ENCODE measurements around the gene NF1. TPM values are rescaled to one million over a fixed set of nuclear protein-coding genes. Genes with fewer than 3 reads are reported as not detected.

Gene NF1
- polyA plus RNA-seq, 1 donor from 2014 or later, result 10.0 TPM

DNA sequence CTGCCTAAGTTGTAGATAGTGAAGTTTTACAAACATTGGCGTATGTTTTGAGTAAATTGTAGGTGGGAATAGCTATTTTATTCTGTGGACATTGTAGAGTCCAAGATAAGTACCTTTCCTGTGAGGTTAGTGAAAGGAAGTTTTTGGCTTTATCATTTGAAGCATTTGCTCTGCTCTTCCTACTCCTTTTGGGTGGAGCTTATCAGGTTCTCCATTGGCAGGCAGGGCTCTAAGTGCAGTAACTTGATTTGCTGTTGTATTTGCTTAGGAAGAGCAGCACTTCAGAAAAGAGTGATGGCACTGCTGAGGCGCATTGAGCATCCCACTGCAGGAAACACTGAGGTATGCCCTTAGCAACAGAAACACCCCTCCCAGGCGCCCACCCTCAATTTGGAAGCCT is 132.2 kb downstream of the NF1 start:
- Mint-ChIP-seq H3K27ac (no peak overlapping the region), H3K4me3 (no peak overlapping the region), H3K27me3 (no peaks in the 10 kb centered on the region), H3K9me3 (no peaks in the 10 kb centered on the region), H3K4me1 (peaks cover 15 to 16% (median 15%) of the 10 kb centered on the region in 3 donors), H3K36me3 (no peaks in the 10 kb centered on the region)

DNA sequence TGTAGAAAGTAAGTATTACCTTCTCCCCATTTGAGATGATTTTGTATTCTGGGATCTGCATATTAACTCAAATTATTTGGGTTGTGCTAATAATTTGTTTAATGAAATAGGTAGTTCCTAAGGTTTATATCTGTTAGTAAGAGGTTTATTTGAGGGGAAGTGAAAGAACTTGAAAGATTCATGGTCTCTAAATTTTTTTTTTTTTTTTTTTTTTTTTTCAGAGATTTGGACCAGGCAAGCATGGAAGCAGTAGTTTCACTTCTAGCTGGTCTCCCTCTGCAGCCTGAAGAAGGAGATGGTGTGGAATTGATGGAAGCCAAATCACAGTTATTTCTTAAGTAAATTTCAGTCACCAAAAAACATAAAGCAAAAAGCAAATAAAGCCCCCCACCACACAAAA is 137.1 kb downstream of the NF1 start:
- H3K27ac Mint-ChIP-seq, result no peak overlapping the region
- no peaks in the 10 kb centered on the region for H3K27me3 Mint-ChIP-seq
- H3K4me1 Mint-ChIP-seq, result peaks cover 8 to 14% (median 13%) of the 10 kb centered on the region in 3 donors
- no peaks in the 10 kb centered on the region for H3K9me3 Mint-ChIP-seq
- peaks cover 9% of the 10 kb centered on the region for H3K36me3 Mint-ChIP-seq
- H3K4me3 Mint-ChIP-seq, result no peak overlapping the region

DNA sequence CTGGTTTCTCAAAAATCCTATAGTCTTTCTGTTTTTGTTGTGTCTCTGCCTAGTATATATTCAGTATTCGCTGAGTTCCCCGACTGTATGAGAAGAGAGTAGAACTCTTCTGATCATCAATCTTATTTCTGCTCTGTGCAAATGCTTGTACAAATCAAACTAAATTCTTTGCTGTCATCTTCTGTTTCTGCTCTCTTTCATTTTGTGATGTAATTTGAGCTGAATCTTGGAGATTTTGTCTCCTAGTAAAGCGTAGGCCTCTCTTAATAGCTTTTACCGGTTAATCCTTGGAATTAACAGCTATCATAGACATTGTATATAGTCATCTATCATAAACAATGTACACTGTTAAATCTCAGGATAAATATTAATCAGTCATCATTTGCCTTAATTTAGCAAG is 140.3 kb downstream of the NF1 start:
- Mint-ChIP-seq H3K9me3 (no peaks in the 10 kb centered on the region), H3K27ac (no peak overlapping the region), H3K27me3 (no peaks in the 10 kb centered on the region), H3K4me3 (no peak overlapping the region), H3K4me1 (peaks cover 10 to 14% (median 13%) of the 10 kb centered on the region in 3 donors), H3K36me3 (peaks cover 12% of the 10 kb centered on the region)

GRCh38 chr17:31236137-31236536 is 141.4 kb downstream of the NF1 start:
- no peak overlapping the region for H3K27ac Mint-ChIP-seq
- H3K4me3 Mint-ChIP-seq, result no peak overlapping the region
- peaks cover 9 to 11% (median 9%) of the 10 kb centered on the region in 3 donors for H3K4me1 Mint-ChIP-seq
- peaks cover 12% of the 10 kb centered on the region for H3K36me3 Mint-ChIP-seq
- no peaks in the 10 kb centered on the region for H3K27me3 Mint-ChIP-seq
- peaks cover 0 to 2% (median 0%) of the 10 kb centered on the region in 3 donors for H3K9me3 Mint-ChIP-seq

DNA sequence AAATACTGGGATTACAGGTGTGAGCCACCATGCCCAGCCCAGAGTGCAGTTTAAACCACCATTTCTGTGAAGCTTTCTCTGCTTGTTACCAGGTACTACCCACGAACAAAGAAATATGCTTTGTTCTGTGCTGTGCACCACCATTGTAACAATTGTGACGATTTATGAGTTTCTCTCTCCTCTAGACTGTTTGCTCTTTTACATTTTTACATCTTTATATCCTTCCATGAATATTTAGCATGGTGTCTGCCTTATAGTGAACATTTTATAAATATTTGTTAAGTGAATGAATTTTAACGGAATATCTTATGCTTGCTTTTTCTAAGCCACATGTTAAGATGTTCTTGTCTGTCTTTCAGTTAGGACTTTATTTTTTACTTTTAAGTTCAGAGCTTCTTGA is 141.9 kb downstream of the NF1 start:
- Mint-ChIP-seq H3K27ac (no peak overlapping the region), H3K27me3 (no peaks in the 10 kb centered on the region), H3K9me3 (peaks cover 0 to 2% (median 0%) of the 10 kb centered on the region in 3 donors), H3K4me3 (no peak overlapping the region), H3K36me3 (peaks cover 12% of the 10 kb centered on the region), H3K4me1 (peaks cover 5 to 13% (median 8%) of the 10 kb centered on the region in 3 donors)

GRCh38 chr17:31241116-31241515 is 146.3 kb downstream of the NF1 start:
- Mint-ChIP-seq H3K4me3 (no peak overlapping the region), H3K9me3 (peaks cover 0 to 2% (median 0%) of the 10 kb centered on the region in 3 donors), H3K4me1 (peaks cover 2 to 10% (median 7%) of the 10 kb centered on the region in 3 donors), H3K27ac (no peak overlapping the region), H3K36me3 (peaks cover 10% of the 10 kb centered on the region), H3K27me3 (no peaks in the 10 kb centered on the region)

- H3K4me1 Mint-ChIP-seq, result peaks cover 10% of the 10 kb centered on the region in 3 donors
- H3K27ac Mint-ChIP-seq, result peak overlapping the region in 1 of 3 donors; percentile 19
- H3K27me3 Mint-ChIP-seq, result no peaks in the 10 kb centered on the region
- H3K36me3 Mint-ChIP-seq, result peaks cover 7% of the 10 kb centered on the region
- H3K9me3 Mint-ChIP-seq, result no peaks in the 10 kb centered on the region
- H3K4me3 Mint-ChIP-seq, result no peak overlapping the region
Observed at GRCh38 chr17:31248986-31249834, 154.4 kb downstream of the NF1 start.

GRCh38 chr17:31249835-31250141 is 155.0 kb downstream of the NF1 start:
- H3K9me3 Mint-ChIP-seq, result no peaks in the 10 kb centered on the region
- peaks cover 7% of the 10 kb centered on the region for H3K36me3 Mint-ChIP-seq
- H3K4me3 Mint-ChIP-seq, result no peak overlapping the region
- no peaks in the 10 kb centered on the region for H3K27me3 Mint-ChIP-seq
- no peak overlapping the region for H3K27ac Mint-ChIP-seq
- H3K4me1 Mint-ChIP-seq, result peaks cover 10% of the 10 kb centered on the region in 3 donors

DNA sequence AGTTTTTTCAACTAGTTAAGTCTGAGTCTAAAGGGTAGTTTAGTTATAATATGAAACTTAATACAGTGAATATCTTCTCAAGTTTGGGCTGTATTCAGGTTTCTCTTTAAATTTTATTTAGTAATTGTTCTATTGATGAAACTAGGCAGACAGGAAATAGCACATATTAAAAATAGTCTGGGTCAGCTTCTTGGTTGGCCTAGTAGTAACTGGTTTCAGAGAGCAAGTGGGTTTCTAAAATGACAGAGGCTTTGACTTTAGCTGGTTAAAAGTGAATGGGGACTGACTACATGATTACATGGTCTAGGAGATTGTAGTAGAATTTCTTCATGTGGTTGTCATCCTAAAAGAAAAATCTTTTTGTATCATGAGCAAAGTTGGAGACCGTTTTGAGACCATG is 155.5 kb downstream of the NF1 start:
- Mint-ChIP-seq H3K27me3 (no peaks in the 10 kb centered on the region), H3K9me3 (no peaks in the 10 kb centered on the region), H3K4me3 (no peak overlapping the region), H3K36me3 (peaks cover 7% of the 10 kb centered on the region), H3K4me1 (peaks cover 10% of the 10 kb centered on the region in 3 donors), H3K27ac (no peak overlapping the region)

GRCh38 chr17:31251105-31251969 is 156.6 kb downstream of the NF1 start:
- Mint-ChIP-seq H3K36me3 (peaks cover 5% of the 10 kb centered on the region), H3K4me3 (peak overlapping the region in 1 of 4 donors; percentile 43), H3K27ac (no peak overlapping the region), H3K27me3 (no peaks in the 10 kb centered on the region), H3K9me3 (no peaks in the 10 kb centered on the region), H3K4me1 (peaks cover 10% of the 10 kb centered on the region in 3 donors)

GRCh38 chr17:31251970-31252328 is 157.2 kb downstream of the NF1 start:
- peaks cover 3% of the 10 kb centered on the region for H3K36me3 Mint-ChIP-seq
- no peak overlapping the region for H3K27ac Mint-ChIP-seq
- H3K4me3 Mint-ChIP-seq, result no peak overlapping the region
- H3K9me3 Mint-ChIP-seq, result no peaks in the 10 kb centered on the region
- no peaks in the 10 kb centered on the region for H3K27me3 Mint-ChIP-seq
- H3K4me1 Mint-ChIP-seq, result peaks cover 10% of the 10 kb centered on the region in 3 donors

GRCh38 chr17:31252741-31253140 is 158.0 kb downstream of the NF1 start:
- H3K4me3 Mint-ChIP-seq, result no peak overlapping the region
- no peak overlapping the region for H3K27ac Mint-ChIP-seq
- H3K36me3 Mint-ChIP-seq, result no peaks in the 10 kb centered on the region
- H3K9me3 Mint-ChIP-seq, result no peaks in the 10 kb centered on the region
- peaks cover 8 to 10% (median 10%) of the 10 kb centered on the region in 3 donors for H3K4me1 Mint-ChIP-seq
- H3K27me3 Mint-ChIP-seq, result no peaks in the 10 kb centered on the region

DNA sequence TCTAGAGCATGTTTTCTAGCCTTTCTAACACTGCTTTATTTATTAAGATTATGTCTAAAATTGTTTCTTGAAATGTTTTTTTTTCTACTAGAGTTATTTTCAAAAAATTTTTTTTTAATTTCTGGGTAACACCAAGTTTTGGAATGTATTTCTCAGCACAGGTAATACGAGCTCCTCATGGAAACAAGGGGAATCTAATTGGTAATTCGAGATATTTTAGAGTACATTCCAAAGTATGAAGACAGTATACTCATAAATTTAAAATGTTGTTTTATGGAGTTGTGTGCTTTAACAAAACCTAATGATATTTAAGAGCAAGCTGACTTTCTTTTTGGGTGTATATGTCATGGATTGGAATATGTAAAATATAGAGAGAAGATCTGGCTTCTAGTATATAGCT is 159.9 kb downstream of the NF1 start:
- H3K4me1 Mint-ChIP-seq, result peaks cover 6 to 10% (median 8%) of the 10 kb centered on the region in 3 donors
- H3K27me3 Mint-ChIP-seq, result no peaks in the 10 kb centered on the region
- no peak overlapping the region for H3K4me3 Mint-ChIP-seq
- no peaks in the 10 kb centered on the region for H3K36me3 Mint-ChIP-seq
- no peak overlapping the region for H3K27ac Mint-ChIP-seq
- no peaks in the 10 kb centered on the region for H3K9me3 Mint-ChIP-seq

GRCh38 chr17:31256936-31257335 is 162.2 kb downstream of the NF1 start:
- no peaks in the 10 kb centered on the region for H3K4me1 Mint-ChIP-seq
- H3K4me3 Mint-ChIP-seq, result no peak overlapping the region
- H3K27ac Mint-ChIP-seq, result no peak overlapping the region
- H3K36me3 Mint-ChIP-seq, result peaks cover 1% of the 10 kb centered on the region
- no peaks in the 10 kb centered on the region for H3K9me3 Mint-ChIP-seq
- H3K27me3 Mint-ChIP-seq, result no peaks in the 10 kb centered on the region

DNA sequence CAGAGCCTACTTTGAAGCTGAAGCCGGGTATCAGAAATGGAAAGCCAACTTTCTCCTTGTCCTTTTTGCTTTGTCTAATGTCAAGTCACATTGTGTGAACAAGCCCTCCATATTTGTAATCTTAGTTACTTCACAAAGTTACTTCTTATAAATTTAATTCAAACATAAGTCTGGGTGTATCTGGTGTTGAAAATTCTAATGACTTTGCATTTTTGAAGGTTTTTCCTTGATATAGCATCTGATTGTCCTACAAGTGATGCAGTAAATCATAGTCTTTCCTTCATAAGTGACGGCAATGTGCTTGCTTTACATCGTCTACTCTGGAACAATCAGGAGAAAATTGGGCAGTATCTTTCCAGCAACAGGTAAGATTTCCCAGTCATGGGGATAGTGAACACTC is 165.4 kb downstream of the NF1 start:
- no peaks in the 10 kb centered on the region for H3K9me3 Mint-ChIP-seq
- no peaks in the 10 kb centered on the region for H3K27me3 Mint-ChIP-seq
- H3K27ac Mint-ChIP-seq, result no peak overlapping the region
- H3K4me1 Mint-ChIP-seq, result no peaks in the 10 kb centered on the region
- peaks cover 1% of the 10 kb centered on the region for H3K36me3 Mint-ChIP-seq
- no peak overlapping the region for H3K4me3 Mint-ChIP-seq

All from IgD-negative memory B cell (primary cell).